Smooth muscle cell (in vitro differentiated cells): ENCODE measurements around the gene FXN. TPM values are rescaled to one million over a fixed set of nuclear protein-coding genes. Genes with fewer than 3 reads are reported as not detected.

Source experiments
- DNase-seq: peaks from one replicate; lab custom pipeline; 2025; ENCODE audit not compliant: unreplicated experiment; lab: John Stamatoyannopoulos, UW
- H2AFZ ChIP-seq: fragments of 200-600 bp; sonication (generic); 2 replicates; pipeline ENCODE4 v1.6.0; 2016; ENCODE audit warnings: antibody characterized with exemption, low read depth, mild to moderate bottlenecking
- H3F3A ChIP-seq: fragments of 200-600 bp; sonication (generic); 2 replicates; pipeline ENCODE4 v1.6.0; 2017; ENCODE audit warnings: antibody characterized with exemption, low read depth
- H3K27ac ChIP-seq: fragments of 200-600 bp; sonication (generic); 2 replicates; pipeline ENCODE4 v1.5.1; 2016; ENCODE audit warnings: low read depth, mild to moderate bottlenecking
- H3K27me3 ChIP-seq: fragments of 200-600 bp; sonication (generic); 2 replicates; pipeline ENCODE4 v1.6.1; 2016; ENCODE audit warnings: low read depth, mild to moderate bottlenecking
- H3K36me3 ChIP-seq: fragments of 200-600 bp; sonication (generic); 2 replicates; pipeline ENCODE4 v1.5.1; 2016; ENCODE audit warnings: low read depth
- H3K4me1 ChIP-seq: fragments of 200-600 bp; sonication (generic); 2 replicates; pipeline ENCODE4 v1.5.1; 2016; ENCODE audit warnings: low read depth
- H3K4me2 ChIP-seq: fragments of 200-600 bp; sonication (generic); 2 replicates; pipeline ENCODE4 v1.6.0; 2016; ENCODE audit warnings: mild to moderate bottlenecking
- H3K4me3 ChIP-seq: fragments of 200-600 bp; sonication (generic); 2 replicates; pipeline ENCODE4 v1.5.1; 2016; ENCODE audit warnings: mild to moderate bottlenecking
- H3K79me2 ChIP-seq: fragments of 200-600 bp; sonication (generic); 2 replicates; pipeline ENCODE4 v1.6.0; 2016; ENCODE audit warnings: low read depth, mild to moderate bottlenecking
- H3K9ac ChIP-seq: fragments of 200-600 bp; sonication (generic); 2 replicates; pipeline ENCODE4 v1.6.0; 2016; ENCODE audit warnings: low read depth
- H3K9me3 ChIP-seq: fragments of 200-600 bp; sonication (generic); replicated peaks from 2 replicates; pipeline ENCODE4 v1.5.1; 2016; ENCODE audit warnings: low read depth
- H4K20me1 ChIP-seq: fragments of 200-600 bp; sonication (generic); 2 replicates; pipeline ENCODE4 v1.6.0; 2016; ENCODE audit warnings: low read depth
- CTCF ChIP-seq: fragments of 200-600 bp; sonication (generic); IDR thresholded peaks from 2 replicates; pipeline ENCODE4 v1.5.1; 2017; ENCODE audit warnings: borderline replicate concordance, mild to moderate bottlenecking, antibody characterized with exemption; ENCODE audit not compliant: insufficient read depth, poor library complexity, severe bottlenecking
- WGBS: methylation state at CpG from one replicate; pipeline ENCODE4 v1.1.7; 2016; ENCODE audit warnings: low lambda C conversion rate; 5-methylcytosine and 5-hydroxymethylcytosine counted together
- polyA plus RNA-seq: library from polyadenylated mRNA; unstranded; fragments of >200 nt; fragmentation: Nextera tagmentation; extraction: Ambion mirVana; gene quantifications from 2 replicates; pipeline ENCODE4 v1.2.1, GENCODE V29; 2016
- total RNA-seq: library from RNA; depleted of rRNA; stranded (reverse); fragments of >200 nt; gene quantifications from 2 replicates; pipeline ENCODE4 v1.2.3, GENCODE V29; 2014

Gene FXN
- total and polyA plus RNA-seq, 2 experiments from 2014 or later, result 15.2 to 16.0 TPM

GRCh38 chr9:69130456-69131441 is 95.2 kb downstream of the FXN start:
- H3K9ac ChIP-seq, result no peak overlapping the region
- no peak for DNase-seq
- no peaks in the 10 kb centered on the region for H3K79me2 ChIP-seq
- H3K4me1 ChIP-seq, result peaks cover 12% of the 10 kb centered on the region
- H3K4me3 ChIP-seq, result no peak overlapping the region
- peak overlapping the region; percentile 62 for H3K4me2 ChIP-seq
- no peak for TF ChIP-seq CTCF
- peaks cover 7% of the 10 kb centered on the region for H3F3A ChIP-seq
- H4K20me1 ChIP-seq, result peaks cover 4% of the 10 kb centered on the region
- WGBS, result 58% methylated on average over 16 of the region's 16 CpGs
- no peaks in the 10 kb centered on the region for H3K9me3 ChIP-seq
- H3K36me3 ChIP-seq, result no peaks in the 10 kb centered on the region
- peak overlapping the region; percentile 72 for H3K27ac ChIP-seq
- no peak overlapping the region for H2AFZ ChIP-seq
- H3K27me3 ChIP-seq, result no peaks in the 10 kb centered on the region

- Histone ChIP-seq H3K4me1 (peaks cover 15% of the 10 kb centered on the region), H3K9me3 (no peaks in the 10 kb centered on the region), H3K79me2 (no peaks in the 10 kb centered on the region), H3K36me3 (no peaks in the 10 kb centered on the region), H3F3A (peaks cover 7% of the 10 kb centered on the region), H3K4me2 (peak overlapping the region; percentile 62), H3K27ac (peak overlapping the region; percentile 72), H3K27me3 (no peaks in the 10 kb centered on the region), H3K4me3 (no peak overlapping the region), H3K9ac (no peak overlapping the region), H4K20me1 (peaks cover 4% of the 10 kb centered on the region), H2AFZ (no peak overlapping the region)
- WGBS, result 31% methylated on average over 1 of the region's 1 CpG
- no peak for TF ChIP-seq CTCF
- no peak for DNase-seq
Measured at GRCh38 chr9:69131682-69132081, 96.1 kb downstream of the FXN start.

GRCh38 chr9:69132361-69132760 is 96.8 kb downstream of the FXN start:
- no peaks in the 10 kb centered on the region for H3K9me3 ChIP-seq
- no peak overlapping the region for H3K4me3 ChIP-seq
- peaks cover 17% of the 10 kb centered on the region for H3K4me1 ChIP-seq
- peaks cover 7% of the 10 kb centered on the region for H3F3A ChIP-seq
- H3K79me2 ChIP-seq, result no peaks in the 10 kb centered on the region
- no peaks in the 10 kb centered on the region for H3K36me3 ChIP-seq
- H2AFZ ChIP-seq, result no peak overlapping the region
- no peak for DNase-seq
- H3K9ac ChIP-seq, result no peak overlapping the region
- no peaks in the 10 kb centered on the region for H3K27me3 ChIP-seq
- peaks cover 4% of the 10 kb centered on the region for H4K20me1 ChIP-seq
- H3K27ac ChIP-seq, result peak overlapping the region; percentile 72
- WGBS, result 94% methylated on average over 4 of the region's 4 CpGs
- H3K4me2 ChIP-seq, result no peak overlapping the region
- TF ChIP-seq CTCF, result no peak

- no peak for DNase-seq
- Histone ChIP-seq H3K9me3 (no peaks in the 10 kb centered on the region), H3K9ac (no peak overlapping the region), H4K20me1 (peaks cover 4% of the 10 kb centered on the region), H3F3A (peaks cover 7% of the 10 kb centered on the region), H3K27ac (no peak overlapping the region), H3K4me2 (no peak overlapping the region), H2AFZ (no peak overlapping the region), H3K4me1 (peaks cover 17% of the 10 kb centered on the region), H3K4me3 (no peak overlapping the region), H3K79me2 (no peaks in the 10 kb centered on the region), H3K27me3 (no peaks in the 10 kb centered on the region), H3K36me3 (no peaks in the 10 kb centered on the region)
- WGBS, result 93% methylated on average over 6 of the region's 6 CpGs
- no peak for TF ChIP-seq CTCF
Measured at GRCh38 chr9:69134412-69134811, 98.9 kb downstream of the FXN start.
